Measurements from ENCODE around the gene BIVM.
A peak's percentile ranks its signal among the peaks of the same experiment; 100 is the strongest.

Gene BIVM

DNA sequence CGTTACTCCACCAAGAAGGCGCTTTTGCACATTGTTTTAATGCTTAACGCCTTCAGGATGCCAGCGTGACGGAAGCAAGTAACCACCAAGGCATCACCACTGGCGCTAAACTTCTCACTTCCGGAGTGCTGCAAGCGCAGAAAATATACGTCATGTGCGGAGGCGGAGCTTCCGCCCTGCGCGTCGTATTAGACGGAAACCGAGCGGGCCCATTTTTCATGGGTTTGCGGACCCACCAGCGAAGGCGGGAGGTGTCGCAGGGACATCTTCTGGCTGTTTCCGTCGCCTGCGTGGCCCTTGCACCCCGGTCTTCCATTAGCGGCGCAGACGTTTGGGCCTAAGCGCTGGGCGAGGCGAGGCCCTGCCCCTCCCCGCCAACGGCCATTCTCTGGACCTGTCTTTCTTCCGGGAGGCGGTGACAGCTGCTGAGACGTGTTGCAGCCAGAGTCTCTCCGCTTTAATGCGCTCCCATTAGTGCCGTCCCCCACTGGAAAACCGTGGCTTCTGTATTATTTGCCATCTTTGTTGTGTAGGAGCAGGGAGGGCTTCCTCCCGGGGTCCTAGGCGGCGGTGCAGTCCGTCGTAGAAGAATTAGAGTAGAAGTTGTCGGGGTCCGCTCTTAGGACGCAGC is 46.8 kb downstream of the BIVM start, which contains the start of gene ERCC5:
ERCC5 (plus strand) TSS at position 403 of the 631 bp plus-strand sequence. CDS start 235 bp downstream, outside the sequence.
- peak; percentile 74 for DNase-seq

DNA sequence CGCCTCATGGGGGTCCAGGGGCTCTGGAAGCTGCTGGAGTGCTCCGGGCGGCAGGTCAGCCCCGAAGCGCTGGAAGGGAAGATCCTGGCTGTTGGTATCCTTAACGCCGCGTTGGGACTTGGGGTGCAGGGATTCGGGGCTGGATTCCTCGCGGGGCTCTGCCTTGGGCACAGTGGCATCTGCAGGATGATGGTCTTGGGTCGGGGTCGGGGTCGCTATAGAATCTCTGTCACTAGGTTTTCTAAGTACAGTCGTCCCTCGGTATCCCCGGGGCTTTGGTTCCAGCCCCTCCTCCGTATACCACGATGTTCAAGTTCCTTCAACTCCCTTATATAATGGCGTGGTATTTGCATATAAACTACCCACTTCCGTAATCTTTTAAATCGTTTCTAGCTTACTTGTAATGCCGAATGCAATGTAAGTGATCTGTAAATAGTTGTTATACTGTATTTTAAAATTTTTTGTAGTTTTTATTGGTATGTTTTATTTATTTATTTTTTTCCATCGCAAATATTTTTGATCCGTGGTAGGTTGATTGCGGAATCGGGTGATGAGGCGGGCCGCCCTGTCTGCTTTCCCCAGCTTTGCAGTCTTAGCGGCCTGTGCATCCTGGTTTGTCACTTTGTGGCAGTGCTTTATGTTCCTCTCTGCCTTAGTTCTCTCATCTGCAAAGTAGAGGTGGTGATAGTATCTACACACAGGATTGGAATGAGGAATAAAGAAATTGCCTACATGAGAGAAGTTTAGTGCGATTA is 47.5 kb downstream of the BIVM start:
- no peak for DNase-seq

DNA sequence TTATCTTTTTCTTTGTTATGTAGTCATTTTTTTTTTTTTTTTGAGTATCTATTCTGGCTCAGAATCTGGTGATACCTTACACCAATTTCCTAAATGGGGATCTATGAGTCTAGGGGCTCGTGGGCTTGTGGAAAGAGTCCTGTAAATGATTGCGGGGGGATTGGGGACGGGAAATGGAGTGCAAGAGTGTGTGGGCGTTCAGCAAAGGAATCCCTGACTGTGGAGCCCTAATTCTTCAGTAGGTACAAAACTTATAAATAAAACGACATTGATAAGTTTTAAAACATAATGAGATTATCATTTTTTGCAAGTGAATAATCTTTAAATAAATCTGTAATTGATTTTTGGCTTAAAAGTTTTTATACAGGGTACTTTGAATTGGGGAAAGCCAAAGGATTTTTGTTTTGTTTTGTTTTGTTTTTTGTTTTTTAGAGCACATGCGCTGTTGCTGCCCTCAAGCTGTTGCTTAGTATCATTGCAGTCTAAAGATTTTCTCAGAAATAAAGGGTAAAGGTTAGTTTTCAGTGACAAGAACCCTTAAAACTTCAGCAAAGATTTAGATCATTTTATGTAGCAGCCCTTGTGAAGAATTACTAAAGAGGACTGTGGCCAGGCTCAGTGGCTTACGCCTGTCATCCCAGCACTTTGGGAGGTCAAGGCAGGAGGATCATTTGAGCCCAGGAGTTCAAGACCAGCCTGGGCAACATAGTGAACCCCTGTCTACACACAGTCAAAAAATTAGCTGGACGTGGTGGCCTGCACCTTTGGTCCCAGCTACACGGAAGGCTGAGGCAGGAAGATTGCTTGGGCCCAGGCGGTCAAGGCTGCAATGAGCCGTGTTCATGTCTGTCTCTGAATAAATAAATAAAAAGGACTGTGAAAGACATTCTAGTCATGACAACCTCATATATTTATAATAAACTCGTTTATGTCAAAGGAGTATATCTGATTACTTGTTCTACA is 48.6 kb downstream of the BIVM start:
- DNase-seq, result no peak

DNA sequence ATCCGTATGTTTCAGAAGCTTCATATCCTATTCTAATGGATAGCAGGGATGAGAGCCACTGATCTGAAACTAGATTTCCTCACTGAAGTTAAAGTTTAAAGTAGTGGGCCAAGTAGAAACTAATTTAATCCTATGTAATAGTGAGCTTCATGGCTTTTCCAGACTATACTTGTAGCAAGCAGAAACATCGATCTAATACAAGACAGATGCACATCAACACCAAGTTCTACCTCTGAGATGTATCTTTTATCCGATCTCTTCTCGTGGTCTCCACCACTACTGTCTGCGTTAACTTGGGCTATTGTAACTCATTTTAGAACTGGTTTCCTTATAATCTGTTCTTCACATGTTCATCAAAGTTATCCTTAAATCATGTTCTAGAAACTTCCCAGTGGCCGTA is 50.0 kb downstream of the BIVM start:
- no peak for DNase-seq

DNA sequence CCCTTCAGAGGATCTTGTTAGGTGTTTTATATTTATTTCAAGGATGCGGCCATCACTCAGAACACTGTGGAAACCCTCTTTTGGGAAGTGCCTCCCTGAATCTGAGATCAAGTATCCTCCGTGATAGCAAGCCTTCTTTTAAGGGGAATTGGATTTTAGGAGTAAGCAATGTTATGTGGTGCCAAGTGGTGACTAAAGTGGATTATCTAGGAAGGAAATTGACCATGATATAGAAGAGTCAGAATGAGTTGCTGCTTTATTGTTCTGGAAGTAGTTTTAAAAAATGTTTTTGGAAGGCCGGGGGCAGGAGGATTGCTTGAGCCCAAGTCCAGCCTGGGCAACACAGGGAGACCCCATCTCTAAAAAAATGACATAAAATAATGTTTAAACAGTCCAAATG is 53.6 kb downstream of the BIVM start:
- no peak for DNase-seq

DNA sequence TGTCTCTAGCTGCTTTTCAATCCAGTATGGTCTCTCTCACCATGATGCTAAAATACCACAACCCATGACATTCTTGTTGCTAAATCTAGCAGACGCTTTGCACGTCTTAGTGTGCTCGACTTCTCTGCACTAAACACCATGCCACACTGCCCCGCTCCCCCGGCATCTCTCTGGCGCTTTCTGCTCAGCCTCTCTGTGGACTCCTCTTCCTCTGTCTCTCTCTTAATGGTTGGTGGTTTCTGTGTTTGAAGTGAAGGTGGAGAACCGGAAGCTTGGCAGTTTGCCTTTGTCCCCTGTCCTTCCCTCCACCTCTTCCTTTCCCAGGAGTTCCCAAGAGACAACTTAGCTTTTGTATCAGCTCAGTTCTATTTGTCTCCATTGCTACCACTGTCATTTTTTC is 55.8 kb downstream of the BIVM start:
- no peak for DNase-seq

DNA sequence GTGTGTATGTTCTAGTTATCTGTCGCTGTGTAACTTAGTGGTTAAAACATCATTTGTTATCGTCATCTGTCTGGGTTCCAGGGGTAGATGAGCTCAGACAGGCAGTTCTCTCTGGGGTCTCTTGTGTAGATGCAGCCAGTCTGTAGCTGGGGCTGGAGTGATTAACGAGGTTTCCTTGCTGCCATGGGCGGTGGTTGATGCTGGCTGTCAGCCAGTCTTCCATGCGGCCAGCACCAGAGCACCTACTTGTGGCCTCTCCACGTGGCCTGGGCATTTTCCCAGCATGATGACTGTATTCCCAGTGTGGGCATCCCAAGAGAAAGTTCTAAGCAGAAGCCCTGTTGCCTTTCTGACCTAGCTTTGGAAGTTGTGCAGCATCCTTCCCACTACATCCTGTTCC is 57.6 kb downstream of the BIVM start:
- no peak for DNase-seq

DNA sequence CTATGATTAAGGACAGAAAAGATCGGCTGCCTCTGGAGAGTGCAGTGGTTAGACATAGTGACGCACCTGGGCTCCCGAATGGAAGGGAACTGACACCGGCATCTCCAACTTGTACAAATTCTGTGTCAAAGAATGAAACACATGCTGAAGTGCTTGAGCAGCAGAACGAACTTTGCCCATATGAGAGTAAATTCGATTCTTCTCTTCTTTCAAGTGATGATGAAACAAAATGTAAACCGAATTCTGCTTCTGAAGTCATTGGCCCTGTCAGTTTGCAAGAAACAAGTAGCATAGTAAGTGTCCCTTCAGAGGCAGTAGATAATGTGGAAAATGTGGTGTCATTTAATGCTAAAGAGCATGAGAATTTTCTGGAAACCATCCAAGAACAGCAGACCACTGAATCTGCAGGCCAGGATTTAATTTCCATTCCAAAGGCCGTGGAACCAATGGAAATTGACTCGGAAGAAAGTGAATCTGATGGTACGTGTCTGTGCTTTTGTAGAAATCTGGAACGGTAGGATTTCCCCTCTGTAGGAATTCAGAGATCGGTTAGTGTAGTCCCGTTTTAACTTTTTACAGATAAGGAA is 63.8 kb downstream of the BIVM start:
- DNase-seq, result no peak

DNA sequence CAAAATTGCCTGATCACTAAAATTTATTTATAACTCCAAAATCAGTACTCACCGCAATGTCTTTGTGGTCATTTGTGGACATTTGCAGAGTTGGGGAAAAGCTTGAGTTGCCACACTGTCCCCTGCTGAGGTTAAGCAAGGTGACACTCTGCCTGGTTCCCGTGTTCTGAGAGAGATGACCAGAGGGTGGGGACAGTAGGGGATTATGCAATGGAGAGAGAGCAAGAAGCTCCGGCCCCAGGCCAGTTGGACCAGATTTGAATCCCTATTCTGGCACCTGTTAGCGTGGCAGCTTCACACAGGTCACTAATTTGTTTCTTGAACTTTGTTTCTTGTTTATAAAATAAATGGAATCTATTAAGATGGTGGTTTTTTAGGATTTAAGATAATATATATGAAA is 64.7 kb downstream of the BIVM start:
- DNase-seq, result no peak

DNA sequence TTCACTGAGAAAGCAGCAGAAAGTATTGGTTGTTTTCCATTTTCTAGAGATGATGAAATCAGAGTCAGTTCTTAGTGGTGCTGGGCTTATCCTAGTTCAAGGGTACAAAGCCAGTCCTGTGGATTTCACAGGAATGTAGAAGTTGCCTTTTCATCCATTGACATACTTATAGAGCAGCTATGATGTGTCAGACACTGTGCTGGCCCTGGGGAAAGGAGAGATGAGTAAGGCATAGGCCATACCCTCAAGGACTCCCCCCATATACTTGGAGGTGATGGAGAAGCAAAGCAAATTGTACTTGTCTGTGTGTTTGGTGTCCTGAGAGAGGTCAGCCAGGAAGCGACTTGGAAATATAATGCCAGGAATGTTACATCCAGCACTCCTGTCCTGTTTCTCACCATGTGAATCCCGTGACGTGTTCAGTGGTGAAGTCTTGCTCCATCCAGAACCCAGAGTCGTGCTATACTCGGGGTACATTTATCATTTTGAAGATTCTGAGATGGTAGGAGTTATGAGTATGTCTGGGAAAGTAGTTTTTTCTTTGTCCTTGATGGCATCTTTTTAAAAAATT is 69.5 kb downstream of the BIVM start:
- no peak for DNase-seq

DNA sequence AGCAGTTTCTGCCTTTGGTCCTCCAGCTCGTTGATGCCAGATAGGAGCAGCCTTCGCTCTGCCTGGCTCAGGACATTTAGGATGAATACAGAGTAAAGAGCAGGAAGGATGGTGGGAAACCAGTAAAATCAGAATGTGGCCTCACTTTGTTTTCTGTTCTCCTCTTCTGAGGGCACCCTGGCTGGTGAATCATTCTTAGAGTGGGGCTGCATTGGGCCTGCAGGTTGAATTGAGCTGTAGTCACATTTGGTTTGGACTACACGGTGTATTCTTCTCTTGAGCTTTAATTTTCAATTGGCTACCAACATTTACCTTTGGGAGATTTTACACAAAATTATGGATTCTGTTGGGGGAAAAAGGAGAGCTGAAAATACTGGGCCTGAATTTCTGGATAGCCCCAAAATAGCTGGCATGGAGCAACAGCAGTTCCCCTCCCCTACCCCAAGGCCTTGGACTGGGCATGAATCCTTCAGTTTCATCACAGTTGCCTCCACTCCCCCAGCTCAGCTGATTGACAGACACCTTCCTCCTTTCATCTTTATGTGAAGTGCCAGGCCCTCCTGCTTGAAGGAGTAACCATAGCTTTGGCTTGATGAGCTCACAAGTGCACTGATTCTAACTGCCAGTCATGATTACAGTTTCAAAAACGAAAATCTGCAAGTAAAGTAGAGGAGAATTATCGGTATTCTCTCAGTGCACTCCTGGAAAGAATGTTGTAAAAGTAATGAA is 71.2 kb downstream of the BIVM start:
- DNase-seq, result no peak

DNA sequence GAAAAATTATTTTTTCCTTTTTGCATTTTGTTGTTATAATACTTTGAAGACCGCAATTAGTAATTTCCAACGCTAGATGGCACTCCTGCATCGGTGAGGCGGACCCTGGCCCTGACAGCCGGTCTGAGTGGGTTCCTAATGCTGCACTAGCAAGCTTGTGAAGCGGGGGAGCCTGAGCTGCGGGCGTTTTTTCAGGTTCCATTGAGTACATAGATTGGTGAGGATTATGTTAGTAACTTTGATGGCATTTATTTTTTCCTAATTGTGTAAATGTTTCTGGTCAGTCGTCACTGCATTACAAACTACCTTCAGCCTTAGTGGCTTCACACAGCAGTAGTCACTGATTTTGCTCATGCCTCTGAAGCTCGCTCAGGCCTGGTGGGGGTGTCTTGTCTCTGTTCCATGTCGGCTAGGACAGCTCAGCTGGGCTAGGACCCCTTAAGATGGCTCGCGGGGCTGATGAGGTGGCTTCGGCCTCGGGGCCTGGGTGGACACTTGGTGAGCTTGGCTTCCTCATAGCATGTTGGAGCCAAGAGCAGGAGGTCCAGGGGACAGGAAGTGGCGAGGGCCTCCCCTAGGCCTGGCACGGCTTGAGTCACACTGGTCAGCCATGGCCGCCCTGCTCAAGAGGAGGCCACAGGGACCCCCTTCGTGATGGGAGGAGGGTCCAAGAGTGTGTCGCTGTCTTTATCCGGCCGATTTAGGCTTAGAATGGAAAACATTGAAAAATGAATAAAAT is 71.9 kb downstream of the BIVM start:
- DNase-seq, result no peak

DNA sequence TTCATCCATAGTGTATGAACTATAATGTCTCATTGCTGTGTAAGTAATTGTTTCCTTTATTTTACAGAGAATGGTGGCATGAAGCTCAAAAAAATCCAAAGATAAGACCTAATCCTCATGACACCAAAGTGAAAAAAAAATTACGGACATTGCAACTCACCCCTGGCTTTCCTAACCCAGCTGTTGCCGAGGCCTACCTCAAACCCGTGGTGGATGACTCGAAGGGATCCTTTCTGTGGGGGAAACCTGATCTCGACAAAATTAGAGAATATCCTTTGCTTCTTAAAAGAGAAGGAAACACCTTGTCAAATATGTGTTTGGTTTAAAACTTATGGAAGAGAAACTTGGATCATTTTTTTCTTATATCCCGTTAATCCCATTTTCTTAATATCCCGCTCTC is 73.2 kb downstream of the BIVM start:
- DNase-seq, result no peak

DNA sequence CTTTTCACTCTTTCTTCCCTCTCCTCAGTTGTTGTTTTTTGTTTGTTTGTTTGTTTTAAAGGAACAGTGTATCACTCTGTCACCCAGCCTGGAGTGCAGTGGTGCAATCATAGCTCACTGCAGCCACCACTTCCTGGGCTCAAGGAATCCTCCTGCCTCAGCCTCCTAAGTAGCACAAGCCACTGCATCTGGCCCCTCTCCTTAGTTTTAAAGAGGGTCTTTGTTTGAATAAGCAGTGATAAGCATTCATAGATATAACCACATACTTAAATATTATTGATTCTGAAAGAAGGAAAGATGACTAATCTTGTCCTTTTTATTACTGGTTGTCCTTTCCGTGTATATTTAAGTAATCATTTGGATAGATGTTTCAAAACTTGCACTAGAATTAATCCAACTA is 73.6 kb downstream of the BIVM start:
- no peak for DNase-seq

DNA sequence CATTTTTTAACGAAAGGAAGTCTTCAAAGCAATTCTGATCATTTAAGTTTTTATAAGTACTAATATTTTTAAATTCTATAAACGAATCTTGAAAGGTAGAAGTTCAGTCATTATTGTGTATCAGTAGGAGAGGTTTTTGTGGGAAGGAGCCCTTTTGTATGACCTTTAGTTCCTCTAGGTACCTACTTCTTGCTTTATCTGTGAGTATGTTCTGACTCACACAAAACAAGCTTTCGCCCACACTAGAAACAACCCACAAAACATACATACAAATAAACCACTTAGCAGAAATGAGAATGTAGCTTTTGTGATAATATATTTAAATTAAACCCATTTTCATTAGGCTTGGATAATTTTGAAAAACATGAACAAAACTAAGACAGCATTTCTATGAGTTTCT is 74.7 kb downstream of the BIVM start:
- no peak for DNase-seq

DNA sequence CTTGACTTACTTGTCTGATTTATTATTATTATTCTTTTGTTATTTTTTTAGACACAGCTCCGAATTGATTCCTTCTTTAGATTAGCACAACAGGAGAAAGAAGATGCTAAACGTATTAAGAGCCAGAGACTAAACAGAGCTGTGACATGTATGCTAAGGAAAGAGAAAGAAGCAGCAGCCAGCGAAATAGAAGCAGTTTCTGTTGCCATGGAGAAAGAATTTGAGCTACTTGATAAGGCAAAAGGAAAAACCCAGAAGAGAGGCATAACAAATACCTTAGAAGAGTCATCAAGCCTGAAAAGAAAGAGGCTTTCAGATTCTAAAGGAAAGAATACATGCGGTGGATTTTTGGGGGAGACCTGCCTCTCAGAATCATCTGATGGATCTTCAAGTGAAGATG is 76.3 kb downstream of the BIVM start:
- DNase-seq, result no peak

DNA sequence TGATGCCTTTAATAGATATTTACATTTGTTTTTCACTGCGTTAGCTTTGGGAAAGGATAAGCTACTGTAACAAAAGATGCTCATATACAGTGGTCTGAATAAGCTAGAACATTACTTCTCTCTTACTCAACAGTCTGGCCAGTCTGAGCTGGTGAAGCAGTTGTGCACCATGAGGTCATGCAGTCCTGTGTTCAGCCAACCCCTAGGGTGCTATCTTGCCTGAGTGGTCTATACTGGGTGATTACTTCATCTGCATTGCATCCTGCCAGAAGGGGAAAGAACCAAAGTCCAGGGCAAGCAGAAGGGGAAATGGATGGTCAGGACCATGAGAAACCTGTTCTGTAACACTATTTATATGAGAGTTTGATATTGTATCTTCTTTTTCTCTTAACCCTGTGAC is 78.4 kb downstream of the BIVM start:
- DNase-seq, result no peak

DNA sequence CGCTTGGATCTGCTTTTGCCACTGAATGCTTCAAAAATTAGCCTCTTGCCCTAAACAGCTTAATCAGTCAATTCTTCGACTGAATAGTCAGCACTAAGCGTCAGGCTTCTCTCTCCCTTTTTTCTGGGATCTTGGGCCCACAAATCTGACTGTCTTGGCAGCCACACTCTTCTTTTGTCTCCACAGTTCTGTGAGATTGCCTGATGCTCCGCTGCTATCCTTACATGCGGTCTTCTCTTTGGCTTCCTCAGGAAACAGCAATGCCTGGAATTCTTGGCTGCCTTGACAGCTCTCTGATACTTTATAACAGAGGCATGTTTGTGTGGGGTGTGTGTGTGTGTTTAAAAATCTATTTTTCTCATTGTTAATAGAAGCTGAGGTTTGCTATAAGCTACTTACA is 79.6 kb downstream of the BIVM start:
- DNase-seq, result no peak

DNA sequence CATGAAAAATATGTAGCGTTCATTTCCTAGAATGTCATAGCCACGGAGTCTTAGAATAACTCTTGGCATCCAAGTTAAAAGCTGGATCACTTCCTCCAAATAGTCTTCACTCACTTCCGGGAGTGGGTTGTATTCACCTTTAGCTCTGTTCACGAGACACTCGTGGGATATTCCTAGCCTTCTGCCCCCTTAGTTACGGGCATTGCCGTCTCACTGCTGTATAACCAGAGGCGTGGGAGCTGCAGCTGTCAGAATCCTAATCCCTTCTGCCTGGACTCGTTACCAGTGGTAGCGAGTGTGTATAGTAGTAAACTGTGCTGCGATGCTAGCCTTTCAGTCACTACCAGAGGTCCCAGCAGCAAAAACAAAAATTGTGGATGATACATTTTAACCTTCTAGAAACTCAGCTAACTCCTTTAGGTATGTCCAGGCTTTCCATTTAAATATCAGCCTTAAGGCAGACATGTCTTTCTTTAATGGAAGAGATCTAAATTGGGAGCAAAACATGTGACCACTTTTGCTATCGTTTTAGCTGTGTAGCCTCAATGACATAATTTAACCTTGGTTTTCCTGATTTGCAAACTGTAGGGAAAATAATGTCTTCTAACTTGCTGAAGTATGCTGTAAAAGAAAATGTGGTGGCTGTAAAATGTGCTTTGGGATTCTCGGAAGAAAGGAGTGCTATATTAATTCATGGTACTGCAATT is 81.0 kb downstream of the BIVM start:
- no peak for DNase-seq

DNA sequence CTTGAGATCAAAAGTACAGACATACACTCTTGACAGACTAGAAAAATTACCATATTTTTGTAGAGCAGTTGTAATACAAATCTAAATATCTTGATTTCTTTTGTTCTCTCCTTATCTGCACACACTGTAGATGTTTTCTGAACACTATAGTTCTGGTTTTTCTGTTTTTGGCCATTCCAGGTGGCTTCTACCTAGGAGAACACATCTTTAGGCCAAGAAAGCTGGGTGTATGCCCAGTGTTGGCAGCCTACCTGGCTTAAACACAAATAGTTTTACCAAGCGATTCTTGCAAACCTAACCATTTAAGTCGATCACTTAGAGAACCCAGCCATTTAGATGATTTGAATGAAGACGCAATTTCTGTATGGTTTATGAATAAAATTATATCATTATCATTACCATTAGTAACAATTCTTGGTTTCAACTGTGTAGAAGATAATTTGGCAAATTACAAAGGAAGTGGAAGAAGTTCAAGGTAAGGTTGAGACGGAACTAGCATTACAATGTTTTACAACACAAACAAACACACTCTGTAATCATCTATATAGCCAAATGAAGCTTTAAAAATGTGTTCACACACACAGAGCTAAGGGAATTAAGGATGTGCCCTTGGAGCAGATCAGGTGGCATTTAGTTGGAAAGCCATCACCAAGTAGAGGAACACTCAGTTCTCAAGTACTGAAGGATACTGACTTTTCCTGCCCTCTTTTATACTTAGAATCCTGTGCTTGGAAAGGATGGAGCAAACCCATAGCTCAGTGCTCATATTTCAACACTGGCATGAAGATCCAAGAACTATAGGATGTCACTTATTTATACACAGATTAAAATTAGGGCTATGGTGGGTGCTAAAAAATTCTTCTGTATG is 83.1 kb downstream of the BIVM start:
- DNase-seq, result no peak

Measured in T1000 (cell line).